HEK293T (cell line): Measurements from ENCODE around the gene CELSR1.
"Not testable (repeated sequence)": the region's sequence is repeated elsewhere in the genome, so short reads cannot be mapped to it uniquely, and the experiment has no call there.

Source experiments
- ARNT ChIP-seq: fragments of 450-650 bp; IDR thresholded peaks from 2 replicates; pipeline ENCODE4 v1.6.1; 2017; ENCODE audit warnings: mild to moderate bottlenecking
- CTBP1 ChIP-seq: fragments of 450-650 bp; IDR thresholded peaks from 2 replicates; pipeline ENCODE4 v1.6.1; 2016; ENCODE audit warnings: borderline replicate concordance
- FOXA1 ChIP-seq: fragments of 450-650 bp; IDR thresholded peaks from 2 replicates; pipeline ENCODE4 v1.6.1; 2016; ENCODE audit warnings: mild to moderate bottlenecking
- FOXK2 ChIP-seq: fragments of 450-650 bp; IDR thresholded peaks from 2 replicates; pipeline ENCODE4 v1.6.1; 2016; ENCODE audit warnings: mild to moderate bottlenecking
- NFRKB ChIP-seq: fragments of 450-650 bp; IDR thresholded peaks from 2 replicates; pipeline ENCODE4 v1.6.1; 2016; ENCODE audit warnings: mild to moderate bottlenecking, moderate library complexity
- SP1 ChIP-seq: fragments of 450-650 bp; IDR thresholded peaks from 2 replicates; pipeline ENCODE4 v1.6.1; 2017
- SUZ12 ChIP-seq: fragments of 450-650 bp; IDR thresholded peaks from 2 replicates; pipeline ENCODE4 v1.6.1; 2016; ENCODE audit warnings: mild to moderate bottlenecking
- TARDBP ChIP-seq: fragments of 450-650 bp; IDR thresholded peaks from 2 replicates; pipeline ENCODE4 v1.6.1; 2016
- TF ChIP-seq, protein P1 (sequence below): fragments of 450-650 bp; IDR thresholded peaks from 2 replicates; pipeline ENCODE4 v1.6.1; 2016

DNA sequence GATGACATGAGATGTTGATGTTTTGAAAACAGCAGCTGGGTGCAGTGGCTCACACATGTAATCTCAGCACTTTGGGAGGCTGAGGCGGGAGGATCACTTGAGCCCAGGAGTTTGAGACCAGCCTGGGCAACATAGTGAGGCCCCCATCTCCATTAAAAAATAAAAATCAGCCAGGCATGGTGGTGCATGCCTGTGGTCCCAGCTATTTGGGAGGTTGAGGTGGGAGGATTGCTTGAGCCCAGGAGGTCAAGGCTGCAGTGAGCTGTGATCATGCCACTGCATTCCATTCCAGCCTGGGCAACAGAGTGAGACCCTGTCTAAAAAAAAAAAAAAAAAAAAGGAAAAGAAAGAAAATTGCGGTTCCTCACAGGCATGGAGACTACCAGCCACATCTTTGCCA lies 224.6 kb downstream of the CELSR1 start:
- TF ChIP-seq NFRKB, SUZ12, ARNT, SP1, TARDBP, FOXK2, CTBP1, FOXA1: not testable (repeated sequence)
- TF ChIP-seq, protein P1, sequence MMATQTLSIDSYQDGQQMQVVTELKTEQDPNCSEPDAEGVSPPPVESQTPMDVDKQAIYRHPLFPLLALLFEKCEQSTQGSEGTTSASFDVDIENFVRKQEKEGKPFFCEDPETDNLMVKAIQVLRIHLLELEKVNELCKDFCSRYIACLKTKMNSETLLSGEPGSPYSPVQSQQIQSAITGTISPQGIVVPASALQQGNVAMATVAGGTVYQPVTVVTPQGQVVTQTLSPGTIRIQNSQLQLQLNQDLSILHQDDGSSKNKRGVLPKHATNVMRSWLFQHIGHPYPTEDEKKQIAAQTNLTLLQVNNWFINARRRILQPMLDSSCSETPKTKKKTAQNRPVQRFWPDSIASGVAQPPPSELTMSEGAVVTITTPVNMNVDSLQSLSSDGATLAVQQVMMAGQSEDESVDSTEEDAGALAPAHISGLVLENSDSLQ = not testable (repeated sequence)
